Testis (tissue), 3 donors: ENCODE measurements around the gene LANCL2. TPM values are rescaled to one million over a fixed set of nuclear protein-coding genes. Genes with fewer than 3 reads are reported as not detected.

Source experiments
- DNase-seq: peaks from one replicate; pipeline ENCODE4 v3.0.0-alpha.2; 2019
- H3K27ac ChIP-seq, 2 donors: fragments of 200-600 bp; sonication (generic); one replicate each; pipeline ENCODE4 v1.5.1; 2019
- H3K27me3 ChIP-seq: fragments of 200-600 bp; sonication (generic); one replicate; pipeline ENCODE4 v1.5.1; 2019
- H3K36me3 ChIP-seq: fragments of 200-600 bp; sonication (generic); one replicate; pipeline ENCODE4 v1.5.1; 2017; ENCODE audit warnings: low read depth; ENCODE audit errors: missing control alignments
- H3K4me1 ChIP-seq: fragments of 200-600 bp; sonication (generic); one replicate; pipeline ENCODE4 v1.5.1; 2019
- H3K4me3 ChIP-seq, 2 donors: fragments of 200-600 bp; sonication (generic); one replicate each; pipeline ENCODE4 v1.5.1; 2017 to 2019
- H3K9me3 ChIP-seq: fragments of 200-600 bp; sonication (generic); one replicate; pipeline ENCODE4 v1.5.1; 2017
- POLR2A ChIP-seq: fragments of 450-650 bp; IDR thresholded peaks from one replicate; pipeline ENCODE4 v1.6.1; 2017; ENCODE audit warnings: antibody characterized with exemption, mild to moderate bottlenecking, moderate library complexity
- WGBS, 2 donors: methylation state at CpG; one replicate each; pipeline ENCODE4 v1.1.5; 2018; 5-methylcytosine and 5-hydroxymethylcytosine counted together
- intact Hi-C: fragments of 100-400 bp; cut with DNase I; formaldehyde crosslinking; loops from one replicate; pipeline ENCODE4 v1.15.1; 2023; ENCODE audit warnings: low total_unique reads
- polyA plus RNA-seq: library from polyadenylated mRNA; stranded (reverse); fragments of 350-450 nt; fragmentation: Illumina TruSeq; extraction: RNeasy Lipid Tissue Mini Kit (QIAGEN cat#74804); gene quantifications from one replicate; pipeline ENCODE4 v1.2.3, GENCODE V29; 2014; ENCODE audit warnings: low read depth, low replicate concordance; ENCODE audit not compliant: insufficient read depth
- total RNA-seq, 2 donors: library from RNA; depleted of rRNA; stranded (reverse); fragments of >200 nt; gene quantifications; one replicate each; pipeline ENCODE4 v1.2.3, GENCODE V29; 2016
- TF ChIP-seq, protein P1 (sequence below), 3 experiments: fragments of 450-650 bp in 2 of 3; fragments of 200-600 bp in 1 of 3; sonication (generic) in 1 of 3; IDR thresholded peaks; one replicate each; pipeline ENCODE4 v1.5.1; 2016 to 2019; ENCODE audit warnings: antibody characterized with exemption in 3 of 3, mild to moderate bottlenecking in 2 of 3, moderate library complexity in 1 of 3

LANCL2 gene
- total and polyA plus RNA-seq, 3 donors from 2014 or later: 49.0 to 59.7 (median 50.5) TPM

DNA sequence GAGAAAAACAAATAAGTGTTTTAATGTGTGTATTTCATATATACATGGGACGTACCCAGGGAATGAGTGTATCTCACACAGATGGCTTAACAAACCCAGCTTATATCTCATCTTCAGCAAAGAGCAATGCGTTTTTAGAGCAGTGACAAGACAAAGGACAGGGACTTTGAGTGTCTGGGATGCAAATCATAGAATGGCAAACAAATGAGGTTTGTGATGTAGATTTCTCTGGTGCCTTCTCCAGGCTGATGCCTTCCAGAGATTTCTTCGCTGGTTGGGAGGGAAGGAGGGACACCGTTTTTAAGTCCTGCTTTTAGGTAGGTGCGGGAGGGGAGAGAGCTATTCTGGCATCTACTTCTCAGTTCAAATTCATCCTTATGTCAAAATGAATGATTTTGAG, 16.6 kb downstream of the LANCL2 start:
- Histone ChIP-seq H3K27ac (peak overlapping the region in 1 of 2 donors; percentile 11), H3K27me3 (no peaks in the 10 kb centered on the region), H3K36me3 (no peaks in the 10 kb centered on the region), H3K4me1 (peaks cover 6% of the 10 kb centered on the region), H3K4me3 (no peak overlapping the region), H3K9me3 (no peaks in the 10 kb centered on the region)
- no peak for DNase-seq
- 70 to 77% methylated on average over 5 of the region's 5 CpGs for WGBS, 2 donors
- TF ChIP-seq, protein P1, sequence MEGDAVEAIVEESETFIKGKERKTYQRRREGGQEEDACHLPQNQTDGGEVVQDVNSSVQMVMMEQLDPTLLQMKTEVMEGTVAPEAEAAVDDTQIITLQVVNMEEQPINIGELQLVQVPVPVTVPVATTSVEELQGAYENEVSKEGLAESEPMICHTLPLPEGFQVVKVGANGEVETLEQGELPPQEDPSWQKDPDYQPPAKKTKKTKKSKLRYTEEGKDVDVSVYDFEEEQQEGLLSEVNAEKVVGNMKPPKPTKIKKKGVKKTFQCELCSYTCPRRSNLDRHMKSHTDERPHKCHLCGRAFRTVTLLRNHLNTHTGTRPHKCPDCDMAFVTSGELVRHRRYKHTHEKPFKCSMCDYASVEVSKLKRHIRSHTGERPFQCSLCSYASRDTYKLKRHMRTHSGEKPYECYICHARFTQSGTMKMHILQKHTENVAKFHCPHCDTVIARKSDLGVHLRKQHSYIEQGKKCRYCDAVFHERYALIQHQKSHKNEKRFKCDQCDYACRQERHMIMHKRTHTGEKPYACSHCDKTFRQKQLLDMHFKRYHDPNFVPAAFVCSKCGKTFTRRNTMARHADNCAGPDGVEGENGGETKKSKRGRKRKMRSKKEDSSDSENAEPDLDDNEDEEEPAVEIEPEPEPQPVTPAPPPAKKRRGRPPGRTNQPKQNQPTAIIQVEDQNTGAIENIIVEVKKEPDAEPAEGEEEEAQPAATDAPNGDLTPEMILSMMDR (IDR thresholded peaks at IDR 0.05): no peak
- no peak for TF ChIP-seq POLR2A
- intact Hi-C loops: no loop called here

DNA sequence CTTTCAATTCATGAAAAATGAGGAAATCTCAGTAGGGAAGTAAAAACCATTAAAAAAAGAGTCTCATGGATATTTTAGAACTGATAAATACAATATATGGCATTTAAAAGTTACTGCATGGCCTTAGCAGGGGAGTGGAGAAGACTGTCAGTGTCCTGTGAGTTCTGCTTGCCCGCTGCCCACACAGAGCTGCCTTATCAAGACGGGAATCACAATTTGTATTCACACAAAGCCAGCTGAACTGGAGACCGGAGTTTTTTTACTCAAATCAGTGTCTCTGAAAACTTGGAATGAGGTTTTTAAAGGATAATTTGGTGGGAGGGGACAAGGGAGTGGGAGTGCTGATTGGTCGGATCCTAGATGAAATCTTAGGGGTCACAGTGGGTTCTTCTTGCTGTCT, 17.1 kb downstream of the LANCL2 start:
- Histone ChIP-seq H3K9me3 (no peaks in the 10 kb centered on the region), H3K4me3 (no peak overlapping the region), H3K36me3 (no peaks in the 10 kb centered on the region), H3K4me1 (peaks cover 6% of the 10 kb centered on the region), H3K27ac (no peak overlapping the region), H3K27me3 (no peaks in the 10 kb centered on the region)
- TF ChIP-seq, protein P1 (IDR thresholded peaks at IDR 0.05): no peak
- TF ChIP-seq POLR2A: no peak
- intact Hi-C loops: no loop called here
- peak; percentile 73 for DNase-seq
- WGBS, 2 donors: 61 to 73% methylated on average over 4 of the region's 4 CpGs

DNA sequence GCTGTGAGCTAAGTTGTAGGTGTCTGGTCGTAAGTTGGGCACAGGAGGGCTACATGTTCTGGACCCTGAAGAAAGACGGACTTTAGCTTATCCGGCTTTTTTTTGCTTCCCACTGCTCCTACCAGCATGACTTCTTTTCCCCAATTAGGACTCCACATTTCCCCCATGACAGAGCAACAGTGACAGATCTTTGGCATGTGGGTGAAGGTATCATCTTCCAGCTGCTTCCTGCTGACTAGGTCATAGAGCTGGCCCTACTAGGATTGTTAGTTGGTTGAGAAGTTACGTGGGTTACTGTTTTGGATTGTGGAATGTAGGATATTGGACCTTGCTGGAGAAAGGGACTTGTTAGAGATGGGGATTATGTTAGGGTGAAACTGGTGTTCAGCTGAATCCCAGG, 21.4 kb downstream of the LANCL2 start:
- no peak for DNase-seq
- peaks cover 6% of the 10 kb centered on the region for H3K4me1 ChIP-seq
- TF ChIP-seq, protein P1 (IDR thresholded peaks at IDR 0.05): no peak
- no peak for TF ChIP-seq POLR2A
- H3K27me3 ChIP-seq: no peaks in the 10 kb centered on the region
- H3K36me3 ChIP-seq: no peaks in the 10 kb centered on the region
- no peaks in the 10 kb centered on the region for H3K9me3 ChIP-seq
- 90 to 95% methylated on average over 4 of the region's 4 CpGs for WGBS, 2 donors
- intact Hi-C loops: no loop called here
- H3K27ac ChIP-seq: no peak overlapping the region
- no peak overlapping the region for H3K4me3 ChIP-seq

DNA sequence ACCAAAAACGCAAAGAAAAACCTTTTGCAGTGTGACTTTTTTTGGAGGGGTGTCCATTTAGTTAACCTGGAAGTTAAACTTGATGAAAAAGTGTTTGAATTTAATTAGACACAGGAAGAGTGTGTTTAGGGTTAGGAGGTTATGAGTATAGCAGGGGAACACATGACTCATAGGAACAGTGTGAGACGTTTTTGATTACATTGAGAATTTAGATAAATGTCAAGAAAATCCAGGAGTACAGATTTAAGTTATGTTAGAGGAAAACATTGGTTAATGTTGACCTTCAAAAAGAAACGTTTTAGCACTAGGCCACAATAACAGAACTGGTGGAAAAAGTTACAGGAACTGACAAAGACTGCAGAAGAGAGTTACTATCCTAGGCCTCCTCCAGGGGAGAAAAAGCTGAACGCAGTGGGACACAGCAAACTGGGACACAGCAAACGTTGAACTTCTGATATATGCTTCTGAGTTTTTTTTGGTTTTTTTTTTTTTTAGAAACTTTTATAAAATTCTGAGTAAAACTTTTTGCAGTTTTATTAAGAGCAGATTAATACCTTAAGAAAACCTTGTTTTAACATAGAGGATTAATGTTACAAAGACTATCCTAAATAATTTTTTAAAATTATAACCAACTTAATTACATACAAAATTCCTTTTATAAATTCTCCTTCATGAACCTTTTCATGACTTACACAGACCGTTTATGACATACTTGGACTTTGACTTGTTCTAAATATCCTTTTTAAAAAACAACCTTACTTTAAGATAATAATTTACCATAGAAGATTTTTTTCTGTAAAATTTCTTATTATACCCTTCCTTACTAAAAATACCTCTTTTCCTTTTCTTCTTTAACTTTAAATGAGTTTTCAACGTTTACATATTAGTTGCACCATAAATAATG, 22.2 kb downstream of the LANCL2 start:
- intact Hi-C loops: no loop called here
- Histone ChIP-seq H3K9me3 (no peaks in the 10 kb centered on the region), H3K27ac (no peak overlapping the region), H3K36me3 (no peaks in the 10 kb centered on the region), H3K4me1 (peaks cover 4% of the 10 kb centered on the region), H3K4me3 (no peak overlapping the region), H3K27me3 (no peaks in the 10 kb centered on the region)
- TF ChIP-seq POLR2A: no peak
- TF ChIP-seq, protein P1 (IDR thresholded peaks at IDR 0.05): no peak
- 72 to 78% methylated on average over 7 of the region's 7 CpGs for WGBS, 2 donors
- no peak for DNase-seq
